Prostate gland (tissue), 2 donors: ENCODE measurements around the gene MYH9. TPM values are rescaled to one million over a fixed set of nuclear protein-coding genes. Genes with fewer than 3 reads are reported as not detected.

Source experiments
- DNase-seq: peaks from one replicate; pipeline ENCODE4 v3.0.0-alpha.2; 2019; ENCODE audit warnings: low spot score
- H3K27ac ChIP-seq, 2 donors: fragments of 200-600 bp; sonication (generic); 2 replicates each; pipeline ENCODE4 v1.5.1; 2017 to 2019
- H3K27me3 ChIP-seq: fragments of 200-600 bp; sonication (generic); replicated peaks from 2 replicates; pipeline ENCODE4 v1.5.1; 2019; ENCODE audit not compliant: insufficient read depth
- H3K36me3 ChIP-seq, 2 donors: fragments of 200-600 bp; sonication (generic); 1 replicate in 1 of 2; 2 replicates in 1 of 2; pipeline versions ENCODE4 v1.5.1 to v1.8.1; 2017 to 2019
- H3K4me1 ChIP-seq: fragments of 200-600 bp; sonication (generic); replicated peaks from 2 replicates; pipeline ENCODE4 v1.5.1; 2019
- H3K4me3 ChIP-seq, 2 donors: fragments of 200-600 bp; sonication (generic); 2 replicates each; pipeline ENCODE4 v1.5.1; 2017 to 2019
- H3K9me3 ChIP-seq: fragments of 200-600 bp; sonication (generic); 2 replicates; pipeline ENCODE4 v1.5.1; 2017
- CTCF ChIP-seq, 4 experiments: fragments of 200-600 bp in 2 of 4; fragments of 450-650 bp in 2 of 4; sonication (generic) in 2 of 4; IDR thresholded peaks; 1 replicate in 3 of 4; 2 replicates in 1 of 4; pipeline ENCODE4 v1.5.1; 2016 to 2019; ENCODE audit warnings: antibody characterized with exemption in 4 of 4, mild to moderate bottlenecking in 2 of 4, moderate library complexity in 2 of 4
- POLR2A ChIP-seq: fragments of 450-650 bp; IDR thresholded peaks from one replicate; pipeline ENCODE4 v1.6.1; 2016; ENCODE audit warnings: antibody characterized with exemption, mild to moderate bottlenecking
- POLR2AphosphoS5 ChIP-seq: sonication (generic); formaldehyde crosslinking; IDR thresholded peaks from one replicate; pipeline ENCODE4 v1.6.1; 2017; ENCODE audit warnings: antibody characterized with exemption
- WGBS: methylation state at CpG from one replicate; pipeline ENCODE4 v1.1.5; 2018; 5-methylcytosine and 5-hydroxymethylcytosine counted together
- intact Hi-C: fragments of 100-400 bp; cut with DNase I; formaldehyde crosslinking; loops from one replicate; pipeline ENCODE4 v1.14.2; 2022
- total RNA-seq, 2 donors: library from RNA; depleted of rRNA; stranded (reverse); fragments of >200 nt; gene quantifications; one replicate each; pipeline ENCODE4 v1.1.0, GENCODE V29; 2016

Gene MYH9
- total RNA-seq, 2 donors from 2014 or later: 295 to 329 TPM

GRCh38 chr22:36378869-36379217 lies 8.9 kb downstream of the MYH9 start:
- Histone ChIP-seq H3K36me3 (no peaks in the 10 kb centered on the region), H3K27me3 (no peaks in the 10 kb centered on the region), H3K4me1 (peaks cover 26% of the 10 kb centered on the region), H3K9me3 (no peaks in the 10 kb centered on the region), H3K27ac (peak overlapping the region; percentile 66 to 68), H3K4me3 (no peak overlapping the region)
- intact Hi-C loops: no loop called here
- TF ChIP-seq POLR2A: no peak
- no peak for TF ChIP-seq POLR2AphosphoS5
- no peak for TF ChIP-seq CTCF (IDR thresholded peaks at IDR 0.05)
- WGBS: 53% methylated on average over 5 of the region's 5 CpGs
- no peak for DNase-seq

- Histone ChIP-seq H3K4me3 (no peak overlapping the region), H3K9me3 (no peaks in the 10 kb centered on the region), H3K27me3 (no peaks in the 10 kb centered on the region), H3K36me3 (no peaks in the 10 kb centered on the region), H3K4me1 (peaks cover 27% of the 10 kb centered on the region), H3K27ac (peak overlapping the region; percentile 66 to 68)
- 51% methylated on average over 14 of the region's 14 CpGs for WGBS
- intact Hi-C loops: no loop called here
- DNase-seq: no peak
- TF ChIP-seq POLR2A: no peak
- no peak for TF ChIP-seq POLR2AphosphoS5
- TF ChIP-seq CTCF (IDR thresholded peaks at IDR 0.05): no peak
Observed at GRCh38 chr22:36378080-36378868, 9.5 kb downstream of the MYH9 start.

DNA sequence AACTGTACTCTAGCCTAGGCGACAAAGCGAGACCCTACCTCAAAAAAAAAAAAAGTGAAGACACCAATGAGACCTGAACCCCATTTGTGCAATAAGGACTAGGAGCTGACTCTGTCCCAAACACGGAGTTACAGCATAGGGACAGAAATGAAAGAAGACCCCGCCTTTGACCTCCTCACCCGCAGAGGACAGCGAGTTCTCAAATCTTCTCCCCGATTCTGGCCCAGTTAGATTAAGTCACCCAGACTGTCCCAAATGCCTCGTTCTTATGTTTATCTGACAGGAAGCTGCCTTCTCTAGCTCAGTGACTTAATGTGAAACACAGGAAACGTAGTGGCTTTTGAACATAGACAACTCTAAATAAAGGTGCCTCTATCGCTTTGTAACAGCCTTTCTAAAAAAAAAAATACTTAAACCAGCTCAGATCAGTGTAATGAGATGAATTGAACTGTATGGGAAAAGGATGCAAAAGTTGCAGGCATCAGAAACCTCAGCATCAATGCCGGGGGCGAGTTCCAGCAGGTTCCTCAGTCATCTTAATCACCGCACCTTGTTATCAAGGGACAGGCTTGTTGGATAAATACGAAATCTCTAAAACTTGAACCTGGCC lies 10.6 kb downstream of the MYH9 start:
- 60% methylated on average over 14 of the region's 14 CpGs for WGBS
- Histone ChIP-seq H3K27ac (peak overlapping the region; percentile 66 to 68), H3K36me3 (no peaks in the 10 kb centered on the region), H3K4me3 (no peak overlapping the region), H3K27me3 (no peaks in the 10 kb centered on the region), H3K4me1 (peaks cover 30% of the 10 kb centered on the region), H3K9me3 (no peaks in the 10 kb centered on the region)
- DNase-seq: no peak
- intact Hi-C loops: no loop called here
- TF ChIP-seq POLR2AphosphoS5: no peak
- TF ChIP-seq POLR2A: no peak
- TF ChIP-seq CTCF (IDR thresholded peaks at IDR 0.05): no peak

DNA sequence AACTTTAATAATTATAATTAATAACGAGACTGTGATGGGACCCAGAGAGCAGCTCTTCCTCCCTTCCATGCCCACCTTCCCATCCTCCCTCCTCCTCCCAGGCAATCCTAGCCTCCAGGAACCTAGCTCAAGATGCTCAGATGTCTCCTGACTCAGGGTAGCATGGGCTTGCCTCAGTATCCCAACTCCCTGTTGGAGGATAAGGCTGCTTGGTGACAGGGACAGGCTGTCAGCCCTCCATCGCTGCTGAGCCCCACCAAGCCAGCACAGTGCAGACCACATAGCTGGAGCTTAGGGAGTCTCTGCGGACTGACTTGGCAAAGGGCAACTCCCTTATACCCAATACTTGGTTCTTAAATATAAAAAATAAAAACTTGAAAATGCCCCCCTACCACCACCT lies 11.5 kb downstream of the MYH9 start:
- peak overlapping the region; percentile 66 to 68 for H3K27ac ChIP-seq
- 68% methylated on average over 3 of the region's 3 CpGs for WGBS
- no peak for DNase-seq
- no peak overlapping the region for H3K4me3 ChIP-seq
- H3K9me3 ChIP-seq: no peaks in the 10 kb centered on the region
- H3K36me3 ChIP-seq: no peaks in the 10 kb centered on the region
- TF ChIP-seq CTCF (IDR thresholded peaks at IDR 0.05): no peak
- TF ChIP-seq POLR2AphosphoS5: no peak
- no peak for TF ChIP-seq POLR2A
- H3K27me3 ChIP-seq: no peaks in the 10 kb centered on the region
- H3K4me1 ChIP-seq: peaks cover 35% of the 10 kb centered on the region
- intact Hi-C loops: no loop called here
